T-helper 9 cell (primary cell): ENCODE measurements around the gene RPS6KA2.
"Not testable (repeated sequence)": the region's sequence is repeated elsewhere in the genome, so short reads cannot be mapped to it uniquely, and the experiment has no call there.

Source experiments
- DNase-seq: peaks from one replicate; pipeline ENCODE4 v3.0.0-alpha.2; 2020

RPS6KA2 gene

GRCh38 chr6:166412156-166412910, 214.7 kb downstream of the RPS6KA2 start:
- DNase-seq, result no peak

- peak; percentile 32 for DNase-seq
Measured at GRCh38 chr6:166411721-166412151, 215.3 kb downstream of the RPS6KA2 start.

GRCh38 chr6:166411271-166411670, 215.8 kb downstream of the RPS6KA2 start:
- no peak for DNase-seq

- no peak for DNase-seq
Measured at GRCh38 chr6:166410426-166410935, 216.6 kb downstream of the RPS6KA2 start.

- DNase-seq, result no peak
Measured at GRCh38 chr6:166408936-166409755, 217.9 kb downstream of the RPS6KA2 start.

GRCh38 chr6:166406197-166406596, 220.9 kb downstream of the RPS6KA2 start:
- DNase-seq, result no peak

GRCh38 chr6:166405386-166405785, 221.7 kb downstream of the RPS6KA2 start:
- no peak for DNase-seq

- DNase-seq, result no peak
Measured at GRCh38 chr6:166402582-166403277, 224.3 kb downstream of the RPS6KA2 start.

- peak; percentile 37 for DNase-seq
Measured at GRCh38 chr6:166400649-166401250, 226.3 kb downstream of the RPS6KA2 start.

GRCh38 chr6:166400181-166400580, 226.9 kb downstream of the RPS6KA2 start:
- DNase-seq, result no peak

- DNase-seq, result no peak
Measured at GRCh38 chr6:166398348-166398747, 228.7 kb downstream of the RPS6KA2 start.

GRCh38 chr6:166397849-166398248, 229.2 kb downstream of the RPS6KA2 start:
- no peak for DNase-seq

- DNase-seq, result no peak
Measured at GRCh38 chr6:166395778-166396177, 231.3 kb downstream of the RPS6KA2 start.

GRCh38 chr6:166395351-166395750, 231.7 kb downstream of the RPS6KA2 start:
- no peak for DNase-seq

GRCh38 chr6:166394036-166394892, 232.8 kb downstream of the RPS6KA2 start:
- DNase-seq, result no peak

- DNase-seq, result no peak
Measured at GRCh38 chr6:166393535-166393823, 233.6 kb downstream of the RPS6KA2 start.

- DNase-seq, result not testable (repeated sequence)
Measured at GRCh38 chr6:166392755-166393534, 234.1 kb downstream of the RPS6KA2 start.

- no peak for DNase-seq
Measured at GRCh38 chr6:166389119-166389518, 237.9 kb downstream of the RPS6KA2 start.

GRCh38 chr6:166388290-166389004, 238.6 kb downstream of the RPS6KA2 start:
- DNase-seq, result no peak

- no peak for DNase-seq
Measured at GRCh38 chr6:166387642-166388289, 239.3 kb downstream of the RPS6KA2 start.
